ENCODE measurements around the gene COL23A1.

The COL23A1 gene

GRCh38 chr5:178441486-178442270 is 148.5 kb downstream of the COL23A1 start:
- ChIA-PET CTCF (no interaction called here), POLR2A (no interaction called here)
- Histone ChIP-seq H3K9me3 (ENCODE audit: control insufficient read depth, insufficient read depth, low read depth, low read length) (no peaks in the 10 kb centered on the region), H3K27ac (ENCODE audit: extremely low read depth, low read depth, low read length) (no peak overlapping the region), H3K4me3 (ENCODE audit: low read depth, low read length) (no peak overlapping the region), H3K4me1 (ENCODE audit: control insufficient read depth, insufficient read depth, low read length) (no peaks in the 10 kb centered on the region), H3K36me3 (ENCODE audit: control insufficient read depth in 2 of 2, insufficient read depth in 1 of 2, low read length in 2 of 2) (no peaks in the 10 kb centered on the region)
- no peak for TF ChIP-seq ZNF518A (tag by site-specific recombination; conservative IDR thresholded peaks at IDR 0.05; ENCODE audit: low read depth)

- POLR2A ChIA-PET = no interaction called here
- TF ChIP-seq GLIS1 (tag by site-specific recombination; IDR thresholded peaks at IDR 0.05) (no peak), PRDM4 (tag by site-specific recombination; IDR thresholded peaks at IDR 0.05) (no peak)
- Histone ChIP-seq H3K4me3 (ENCODE audit: low read depth, low read length) (no peak overlapping the region), H3K36me3 (ENCODE audit: control insufficient read depth in 2 of 2, insufficient read depth in 1 of 2, low read length in 2 of 2) (no peaks in the 10 kb centered on the region), H3K27ac (ENCODE audit: extremely low read depth, low read depth, low read length) (no peak overlapping the region), H3K4me1 (ENCODE audit: control insufficient read depth, insufficient read depth, low read length) (no peaks in the 10 kb centered on the region), H3K9me3 (ENCODE audit: control insufficient read depth, insufficient read depth, low read depth, low read length) (no peaks in the 10 kb centered on the region)
- CTCF ChIA-PET = interaction anchor here (0.6 kb wide), 1 partner anchor 79 kb away, joined by 3 read pairs; no protein-coding TSS in a partner anchor
These were observed 150.0 kb downstream of the COL23A1 start for GRCh38 chr5:178440181-178440580.

GRCh38 chr5:178439493-178440180 is 150.6 kb downstream of the COL23A1 start:
- Histone ChIP-seq H3K27ac (ENCODE audit: extremely low read depth, low read depth, low read length) (no peak overlapping the region), H3K9me3 (ENCODE audit: control insufficient read depth, insufficient read depth, low read depth, low read length) (no peaks in the 10 kb centered on the region), H3K4me1 (ENCODE audit: control insufficient read depth, insufficient read depth, low read length) (no peaks in the 10 kb centered on the region), H3K4me3 (ENCODE audit: low read depth, low read length) (no peak overlapping the region), H3K36me3 (ENCODE audit: control insufficient read depth in 2 of 2, insufficient read depth in 1 of 2, low read length in 2 of 2) (no peaks in the 10 kb centered on the region)
- ChIA-PET CTCF (interaction anchor here (1.1 kb wide), 1 partner anchor 22 kb away, joined by 3 read pairs; no protein-coding TSS in a partner anchor), POLR2A (no interaction called here)
- no peak for TF ChIP-seq AEBP2 (tag by site-specific recombination; IDR thresholded peaks at IDR 0.05; ENCODE audit: borderline replicate concordance)
- no peak for TF ChIP-seq INSM2 (tag by site-specific recombination; IDR thresholded peaks at IDR 0.05)
- TF ChIP-seq ZBTB49 (tag by site-specific recombination; IDR thresholded peaks at IDR 0.05; ENCODE audit: low read depth) = no peak
- no peak for TF ChIP-seq WT1 (tag by site-specific recombination; IDR thresholded peaks at IDR 0.05)
- TF ChIP-seq ZNF114 (tag by site-specific recombination; IDR thresholded peaks at IDR 0.05) = no peak
- TF ChIP-seq ZNF560 (tag by site-specific recombination; IDR thresholded peaks at IDR 0.05; ENCODE audit: borderline replicate concordance) = no peak
- no peak for TF ChIP-seq ZNF133 (tag by site-specific recombination; IDR thresholded peaks at IDR 0.05)
- no peak for TF ChIP-seq ZFP3 (tag by site-specific recombination; IDR thresholded peaks at IDR 0.05; ENCODE audit: low read depth)
- no peak for TF ChIP-seq ZNF335 (tag by site-specific recombination; conservative IDR thresholded peaks at IDR 0.05)
- TF ChIP-seq ZNF561 (tag by site-specific recombination; IDR thresholded peaks at IDR 0.05; ENCODE audit: borderline replicate concordance) = no peak
- no peak for TF ChIP-seq ZNF274 (IDR thresholded peaks at IDR 0.05; ENCODE audit: low read length)
- TF ChIP-seq ZNF274 (tag by site-specific recombination; IDR thresholded peaks at IDR 0.05; ENCODE audit: borderline replicate concordance) = no peak
- TF ChIP-seq ZBTB8A (tag by site-specific recombination; IDR thresholded peaks at IDR 0.05) = no peak

All from HEK293 (cell line).